Uterus (tissue), 2 donors: Measurements from ENCODE around the gene CNTFR.

Experiments
- POLR2A ChIP-seq, 2 donors: fragments of 450-650 bp; IDR thresholded peaks; one replicate each; pipeline ENCODE4 v1.6.1; 2016; ENCODE audit warnings: antibody characterized with exemption in 2 of 2, mild to moderate bottlenecking in 1 of 2, moderate library complexity in 1 of 2
- TF ChIP-seq, protein P1 (sequence below), 4 experiments: fragments of 200-600 bp in 2 of 4; fragments of 450-650 bp in 2 of 4; sonication (generic) in 2 of 4; IDR thresholded peaks; one replicate each; pipeline ENCODE4 v1.5.1; 2016 to 2019; ENCODE audit warnings: antibody characterized with exemption in 4 of 4, mild to moderate bottlenecking in 2 of 4, moderate library complexity in 1 of 4

DNA sequence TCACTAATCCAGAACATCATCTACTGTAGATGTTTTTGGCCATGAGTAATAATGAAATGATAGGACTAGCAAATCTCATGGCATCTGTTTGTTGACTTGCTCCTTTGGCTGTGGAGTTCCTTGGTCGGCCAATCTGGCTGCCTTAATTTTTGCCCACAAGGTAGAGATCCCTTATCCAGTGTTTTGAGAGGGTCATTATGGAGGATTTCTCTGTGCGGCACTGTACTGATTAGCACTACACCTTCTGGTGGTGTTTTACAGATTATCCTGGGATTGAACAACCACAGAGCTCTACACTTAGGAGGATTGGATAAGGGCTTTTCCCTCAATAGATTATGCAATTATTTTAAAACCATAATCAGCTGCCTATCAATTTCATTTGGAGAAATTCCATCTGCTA lies 63.5 kb downstream of the CNTFR start:
- TF ChIP-seq, protein P1, sequence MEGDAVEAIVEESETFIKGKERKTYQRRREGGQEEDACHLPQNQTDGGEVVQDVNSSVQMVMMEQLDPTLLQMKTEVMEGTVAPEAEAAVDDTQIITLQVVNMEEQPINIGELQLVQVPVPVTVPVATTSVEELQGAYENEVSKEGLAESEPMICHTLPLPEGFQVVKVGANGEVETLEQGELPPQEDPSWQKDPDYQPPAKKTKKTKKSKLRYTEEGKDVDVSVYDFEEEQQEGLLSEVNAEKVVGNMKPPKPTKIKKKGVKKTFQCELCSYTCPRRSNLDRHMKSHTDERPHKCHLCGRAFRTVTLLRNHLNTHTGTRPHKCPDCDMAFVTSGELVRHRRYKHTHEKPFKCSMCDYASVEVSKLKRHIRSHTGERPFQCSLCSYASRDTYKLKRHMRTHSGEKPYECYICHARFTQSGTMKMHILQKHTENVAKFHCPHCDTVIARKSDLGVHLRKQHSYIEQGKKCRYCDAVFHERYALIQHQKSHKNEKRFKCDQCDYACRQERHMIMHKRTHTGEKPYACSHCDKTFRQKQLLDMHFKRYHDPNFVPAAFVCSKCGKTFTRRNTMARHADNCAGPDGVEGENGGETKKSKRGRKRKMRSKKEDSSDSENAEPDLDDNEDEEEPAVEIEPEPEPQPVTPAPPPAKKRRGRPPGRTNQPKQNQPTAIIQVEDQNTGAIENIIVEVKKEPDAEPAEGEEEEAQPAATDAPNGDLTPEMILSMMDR (IDR thresholded peaks at IDR 0.05), result no peak
- TF ChIP-seq POLR2A (IDR thresholded peaks at IDR 0.05), result no peak
